GM12865 (cell line): ENCODE data around the gene ANGPTL2.
A peak's percentile ranks its signal among the peaks of the same experiment; 100 is the strongest.

Experiments used
- DNase-seq: peaks from one replicate; pipeline ENCODE4 v3.0.0; 2010; ENCODE audit warnings: low read depth
- H3K4me3 ChIP-seq: 2 replicates; pipeline ENCODE4 v1.5.1; 2011; ENCODE audit warnings: mild to moderate bottlenecking, low read depth, low read length, control low read depth
- TF ChIP-seq, protein P1 (sequence below): IDR thresholded peaks from 2 replicates; pipeline ENCODE4 v1.5.1; 2011; ENCODE audit warnings: low read length, control low read depth, low read depth, inconsistent platforms; ENCODE audit not compliant: insufficient read depth; ENCODE audit errors: missing control alignments

The ANGPTL2 gene

DNA sequence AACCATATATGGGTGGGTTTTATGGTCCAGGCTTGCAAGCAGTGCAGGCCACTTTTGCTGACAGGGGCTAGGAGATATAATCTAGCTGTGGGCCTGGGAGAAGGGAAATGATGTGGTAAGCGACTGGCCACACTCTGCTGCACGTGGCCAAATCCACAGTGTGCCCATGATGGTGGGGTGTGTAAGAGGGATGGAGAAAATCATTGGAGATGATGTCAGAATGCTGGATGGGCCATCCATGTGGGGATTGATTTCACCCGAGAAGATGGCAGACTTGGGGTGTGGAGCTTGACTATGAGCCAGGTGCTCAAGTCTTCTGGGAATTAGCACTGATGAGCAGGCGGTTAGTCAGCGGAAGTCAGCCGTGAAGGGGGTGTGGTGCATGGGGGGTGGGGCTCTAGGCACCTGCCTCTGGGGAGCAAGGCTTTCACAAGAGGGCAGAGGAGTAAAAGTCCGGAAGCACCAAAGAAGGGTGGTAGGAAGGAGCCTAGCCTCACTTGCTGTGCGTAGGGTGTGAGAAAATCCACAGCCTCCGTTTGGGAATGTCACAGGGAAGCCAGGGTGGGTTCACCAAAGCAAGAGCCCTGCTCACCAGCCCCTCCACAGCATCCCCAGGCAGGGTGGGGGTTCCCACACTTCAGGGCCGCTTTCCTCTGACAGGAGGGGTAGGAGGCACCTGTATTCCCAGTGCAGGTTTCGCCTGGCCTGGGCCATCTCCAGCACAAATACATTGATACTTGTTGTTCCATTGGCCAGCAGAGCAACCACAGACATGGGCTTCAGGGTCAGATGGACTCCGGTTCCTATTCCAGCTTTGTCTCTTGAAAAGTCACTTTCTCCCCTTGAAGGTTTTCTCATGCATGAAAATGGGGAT lies 44.5 kb upstream of the ANGPTL2 start:
- TF ChIP-seq, protein P1, sequence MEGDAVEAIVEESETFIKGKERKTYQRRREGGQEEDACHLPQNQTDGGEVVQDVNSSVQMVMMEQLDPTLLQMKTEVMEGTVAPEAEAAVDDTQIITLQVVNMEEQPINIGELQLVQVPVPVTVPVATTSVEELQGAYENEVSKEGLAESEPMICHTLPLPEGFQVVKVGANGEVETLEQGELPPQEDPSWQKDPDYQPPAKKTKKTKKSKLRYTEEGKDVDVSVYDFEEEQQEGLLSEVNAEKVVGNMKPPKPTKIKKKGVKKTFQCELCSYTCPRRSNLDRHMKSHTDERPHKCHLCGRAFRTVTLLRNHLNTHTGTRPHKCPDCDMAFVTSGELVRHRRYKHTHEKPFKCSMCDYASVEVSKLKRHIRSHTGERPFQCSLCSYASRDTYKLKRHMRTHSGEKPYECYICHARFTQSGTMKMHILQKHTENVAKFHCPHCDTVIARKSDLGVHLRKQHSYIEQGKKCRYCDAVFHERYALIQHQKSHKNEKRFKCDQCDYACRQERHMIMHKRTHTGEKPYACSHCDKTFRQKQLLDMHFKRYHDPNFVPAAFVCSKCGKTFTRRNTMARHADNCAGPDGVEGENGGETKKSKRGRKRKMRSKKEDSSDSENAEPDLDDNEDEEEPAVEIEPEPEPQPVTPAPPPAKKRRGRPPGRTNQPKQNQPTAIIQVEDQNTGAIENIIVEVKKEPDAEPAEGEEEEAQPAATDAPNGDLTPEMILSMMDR: no peak
- peak; percentile 96 for DNase-seq
- H3K4me3 ChIP-seq: no peak overlapping the region; the same call in 1 of the 2 replicates

DNA sequence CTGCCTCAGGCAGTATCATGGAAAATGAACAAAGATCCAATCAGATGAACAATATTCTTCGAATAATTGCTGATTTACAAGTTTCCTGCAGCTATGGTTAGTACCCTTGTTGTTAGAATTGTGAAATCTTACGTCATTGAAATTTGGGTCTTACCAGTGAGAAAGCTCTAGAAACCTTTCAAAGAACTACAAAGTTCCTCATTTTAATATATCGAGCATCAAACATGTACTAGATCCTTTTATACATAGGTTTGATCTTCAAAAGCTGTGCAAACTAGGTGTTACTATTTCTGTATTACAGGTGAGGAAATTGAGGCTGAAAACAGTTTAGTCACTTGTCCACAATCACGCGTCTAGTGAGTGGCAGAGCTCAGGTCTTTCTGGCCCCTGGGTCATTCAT lies 43.7 kb upstream of the ANGPTL2 start:
- TF ChIP-seq, protein P1: no peak
- DNase-seq: no peak
- H3K4me3 ChIP-seq: no peak overlapping the region

DNA sequence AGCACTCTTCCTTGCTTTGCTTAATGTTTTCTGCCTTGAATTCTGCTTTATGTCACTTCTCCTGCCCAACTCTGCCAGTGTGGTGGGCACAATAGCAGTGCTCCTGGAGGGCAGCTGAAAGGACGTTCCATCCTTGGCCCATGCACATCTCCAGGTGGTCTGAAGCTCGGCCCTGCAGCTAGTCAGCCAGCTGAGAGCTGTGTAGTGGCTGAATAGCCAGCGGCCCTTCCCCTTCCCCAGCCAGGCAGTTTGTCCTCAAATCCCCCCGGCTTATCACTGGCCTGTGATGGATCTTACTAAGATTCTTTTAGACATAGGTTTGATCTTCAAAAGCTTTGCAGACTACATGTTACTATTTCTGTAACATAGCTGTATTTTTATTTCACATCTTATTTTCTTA lies 42.7 kb upstream of the ANGPTL2 start:
- H3K4me3 ChIP-seq: no peak overlapping the region
- TF ChIP-seq, protein P1: no peak
- DNase-seq: no peak

DNA sequence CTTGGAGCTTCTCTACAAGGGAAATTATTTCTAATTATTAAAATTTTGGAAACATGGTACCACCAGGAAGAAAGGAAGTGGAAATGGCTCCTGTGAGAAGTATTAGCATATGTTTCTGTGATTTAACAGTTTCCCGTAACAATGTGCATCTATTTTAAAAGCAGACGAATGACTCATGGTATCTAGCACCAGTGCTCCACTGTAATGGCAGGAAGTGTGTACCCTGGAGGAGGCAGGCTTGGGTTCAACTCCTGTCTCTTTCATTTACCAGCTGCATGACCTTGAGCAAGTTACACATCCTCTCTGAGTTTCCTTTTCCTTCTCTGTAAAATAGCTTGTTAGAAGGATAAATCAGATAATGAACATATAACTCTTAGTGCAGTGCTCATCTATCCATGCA lies 41.0 kb upstream of the ANGPTL2 start:
- peak; percentile 79 for DNase-seq
- TF ChIP-seq, protein P1: no peak
- H3K4me3 ChIP-seq: no peak overlapping the region

DNA sequence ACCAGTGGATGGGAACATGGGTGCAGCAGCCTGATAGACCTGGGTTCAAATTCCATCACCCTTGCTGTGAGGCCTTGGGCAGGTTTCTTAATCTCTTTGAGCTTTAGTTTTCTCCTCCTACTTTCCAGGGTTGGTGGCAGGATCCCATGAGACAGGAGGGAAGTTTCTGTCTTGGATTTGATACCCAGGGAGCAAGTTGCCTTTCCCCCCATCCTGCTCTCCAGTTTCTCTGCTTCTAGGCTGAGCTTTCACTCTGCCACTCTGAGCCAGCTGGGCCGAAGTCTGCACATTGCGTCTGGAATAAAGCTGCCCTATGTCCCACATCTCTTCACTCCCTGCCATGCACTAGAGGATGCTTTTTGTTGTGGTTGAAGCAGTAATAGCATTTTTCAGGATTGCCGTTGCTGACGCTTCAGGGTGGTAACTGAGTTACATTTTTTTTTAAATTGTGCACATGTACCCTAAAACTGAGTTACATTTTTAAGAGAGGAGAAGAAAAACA lies 40.5 kb upstream of the ANGPTL2 start:
- DNase-seq: no peak
- TF ChIP-seq, protein P1: no peak
- no peak overlapping the region for H3K4me3 ChIP-seq

DNA sequence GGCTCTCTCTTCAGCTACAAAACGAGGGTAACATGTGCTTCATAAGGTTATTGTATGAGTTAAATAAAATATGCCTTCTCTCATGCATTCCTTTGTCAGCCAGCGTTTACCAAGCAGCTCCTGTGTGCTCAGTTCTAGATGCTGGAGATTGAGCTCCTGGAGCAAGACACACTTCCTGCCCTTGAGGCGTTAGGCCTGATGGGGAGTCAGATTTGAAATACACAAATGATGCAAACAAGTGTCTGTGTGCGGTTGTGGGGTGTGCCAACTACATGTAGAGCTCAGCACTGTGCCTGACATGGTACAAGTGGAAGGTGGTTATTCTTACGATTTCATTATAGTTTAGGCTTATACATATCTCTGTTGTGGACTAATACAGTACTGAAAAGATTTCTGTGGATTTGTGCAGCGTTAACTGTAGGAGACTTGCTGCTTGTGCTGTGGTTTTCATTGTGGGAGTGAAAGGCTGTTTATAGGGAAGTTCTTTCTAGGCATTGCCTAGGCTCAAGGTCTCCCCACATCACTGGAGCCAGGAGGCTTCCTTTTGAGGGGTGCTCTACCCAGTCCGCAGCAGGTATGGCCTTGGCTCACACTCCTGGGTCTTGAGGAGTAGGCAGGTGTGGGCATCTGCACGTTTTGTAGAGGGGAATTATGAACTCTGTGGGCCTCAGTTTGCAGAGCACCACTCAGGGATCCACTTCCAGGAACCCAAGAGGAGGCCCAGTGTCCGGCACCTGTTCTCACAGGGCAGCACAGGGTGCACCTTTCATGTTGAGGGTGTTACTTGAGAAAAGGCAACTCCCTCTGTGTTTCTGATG lies 39.8 kb upstream of the ANGPTL2 start:
- peak; percentile 44 for DNase-seq
- no peak overlapping the region for H3K4me3 ChIP-seq
- TF ChIP-seq, protein P1: no peak
